Measurements from ENCODE around the gene SPATS2L. TPM values are rescaled to one million over a fixed set of nuclear protein-coding genes. Genes with fewer than 3 reads are reported as not detected.
A peak's percentile ranks its signal among the peaks of the same experiment; 100 is the strongest.

The SPATS2L gene
- total and polyA plus RNA-seq, 2 of the 13 experiments (the other 11 are each of a cell fraction or from before 2014, with no cell fraction given), result 154 to 212 TPM

DNA sequence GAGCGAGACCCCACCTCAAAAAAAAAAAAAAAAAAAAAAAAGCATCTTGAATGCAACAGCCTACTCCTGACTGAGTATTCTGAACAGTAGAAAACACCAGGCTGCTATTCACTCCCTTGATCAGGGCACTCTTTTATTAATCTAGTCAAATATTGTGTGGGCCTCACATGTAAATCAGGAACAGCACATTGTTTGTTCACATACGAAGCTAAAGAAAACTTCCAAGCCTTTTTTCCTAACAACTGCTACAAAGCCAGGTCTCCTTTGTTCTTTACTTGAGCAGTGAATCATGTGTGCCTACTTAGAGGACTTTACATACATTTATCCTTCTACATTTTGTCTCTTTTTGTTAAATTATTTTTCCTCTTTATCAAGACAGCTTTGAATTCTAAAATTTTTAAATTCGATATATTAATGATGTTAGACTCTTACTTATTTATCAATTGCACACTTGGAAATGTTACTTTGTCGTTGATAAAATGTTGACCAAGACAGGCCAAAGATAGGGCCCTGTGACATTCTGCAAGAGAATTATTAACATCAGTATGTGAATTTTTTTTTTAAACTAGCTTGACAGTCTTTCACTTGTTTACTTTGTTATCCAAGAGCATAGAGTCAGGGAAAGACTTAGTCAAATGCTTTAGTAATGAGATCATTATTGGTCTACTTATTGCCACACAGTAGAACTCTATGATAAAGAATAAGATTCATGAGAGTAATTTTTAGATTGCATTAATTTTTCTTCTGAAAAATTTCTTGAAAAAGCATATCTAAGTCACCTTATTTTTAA is 13.2 kb downstream of the SPATS2L start (continued):
- TF ChIP-seq MTF2 (CRISPR knock-in tag; IDR thresholded peaks at IDR 0.05; ENCODE audit: borderline replicate concordance) (no peak), ZNF317 (CRISPR knock-in tag; IDR thresholded peaks at IDR 0.05) (no peak), DMAP1 (CRISPR knock-in tag; IDR thresholded peaks at IDR 0.05) (no peak; the same call in none of the 2 replicates), ZNF256 (CRISPR knock-in tag; conservative IDR thresholded peaks at IDR 0.05) (no peak), SAP130 (CRISPR knock-in tag; IDR thresholded peaks at IDR 0.05; ENCODE audit: low read depth) (peak; percentile 92), ZNF431 (CRISPR knock-in tag; IDR thresholded peaks at IDR 0.05; ENCODE audit: borderline replicate concordance, low read depth) (no peak), ZNF292 (CRISPR knock-in tag; IDR thresholded peaks at IDR 0.05; ENCODE audit: borderline replicate concordance, low read depth) (no peak), SUZ12 (IDR thresholded peaks at IDR 0.05; ENCODE audit: low read depth, low read length) (no peak), RBFOX2 (IDR thresholded peaks at IDR 0.05; ENCODE audit: low read depth, low read length) (no peak), THYN1 (CRISPR knock-in tag; IDR thresholded peaks at IDR 0.05; ENCODE audit: borderline replicate concordance, low read depth) (no peak), ZNF282 (IDR thresholded peaks at IDR 0.05; ENCODE audit: partially characterized antibody) (no peak), ZNF383 (CRISPR knock-in tag; IDR thresholded peaks at IDR 0.05; ENCODE audit: borderline replicate concordance) (no peak), BHLHE40 (IDR thresholded peaks at IDR 0.05; ENCODE audit: low read length) (no peak), ZSCAN30 (CRISPR knock-in tag; IDR thresholded peaks at IDR 0.05) (no peak), ATF1 (CRISPR knock-in tag; IDR thresholded peaks at IDR 0.05) (no peak; the same call in 1 of the 2 replicates), AGO2 (optimal IDR thresholded peaks at IDR 0.05; ENCODE audit: low read depth, low read length) (no peak)
- TF ChIP-seq, protein P1, sequence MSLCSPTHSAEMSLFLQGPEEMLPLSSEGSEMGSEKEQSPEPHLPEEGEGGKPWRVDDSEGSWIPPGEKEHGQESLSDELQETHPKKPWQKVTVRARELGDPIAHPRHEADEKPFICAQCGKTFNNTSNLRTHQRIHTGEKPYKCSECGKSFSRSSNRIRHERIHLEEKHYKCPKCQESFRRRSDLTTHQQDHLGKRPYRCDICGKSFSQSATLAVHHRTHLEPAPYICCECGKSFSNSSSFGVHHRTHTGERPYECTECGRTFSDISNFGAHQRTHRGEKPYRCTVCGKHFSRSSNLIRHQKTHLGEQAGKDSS (CRISPR knock-in tag; IDR thresholded peaks at IDR 0.05; ENCODE audit: borderline replicate concordance, low read depth), result no peak
- TF ChIP-seq, protein P2, sequence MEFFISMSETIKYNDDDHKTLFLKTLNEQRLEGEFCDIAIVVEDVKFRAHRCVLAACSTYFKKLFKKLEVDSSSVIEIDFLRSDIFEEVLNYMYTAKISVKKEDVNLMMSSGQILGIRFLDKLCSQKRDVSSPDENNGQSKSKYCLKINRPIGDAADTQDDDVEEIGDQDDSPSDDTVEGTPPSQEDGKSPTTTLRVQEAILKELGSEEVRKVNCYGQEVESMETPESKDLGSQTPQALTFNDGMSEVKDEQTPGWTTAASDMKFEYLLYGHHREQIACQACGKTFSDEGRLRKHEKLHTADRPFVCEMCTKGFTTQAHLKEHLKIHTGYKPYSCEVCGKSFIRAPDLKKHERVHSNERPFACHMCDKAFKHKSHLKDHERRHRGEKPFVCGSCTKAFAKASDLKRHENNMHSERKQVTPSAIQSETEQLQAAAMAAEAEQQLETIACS (CRISPR knock-in tag; IDR thresholded peaks at IDR 0.05), result no peak
- TF ChIP-seq, protein P3, sequence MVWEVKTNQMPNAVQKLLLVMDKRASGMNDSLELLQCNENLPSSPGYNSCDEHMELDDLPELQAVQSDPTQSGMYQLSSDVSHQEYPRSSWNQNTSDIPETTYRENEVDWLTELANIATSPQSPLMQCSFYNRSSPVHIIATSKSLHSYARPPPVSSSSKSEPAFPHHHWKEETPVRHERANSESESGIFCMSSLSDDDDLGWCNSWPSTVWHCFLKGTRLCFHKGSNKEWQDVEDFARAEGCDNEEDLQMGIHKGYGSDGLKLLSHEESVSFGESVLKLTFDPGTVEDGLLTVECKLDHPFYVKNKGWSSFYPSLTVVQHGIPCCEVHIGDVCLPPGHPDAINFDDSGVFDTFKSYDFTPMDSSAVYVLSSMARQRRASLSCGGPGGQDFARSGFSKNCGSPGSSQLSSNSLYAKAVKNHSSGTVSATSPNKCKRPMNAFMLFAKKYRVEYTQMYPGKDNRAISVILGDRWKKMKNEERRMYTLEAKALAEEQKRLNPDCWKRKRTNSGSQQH (CRISPR knock-in tag; IDR thresholded peaks at IDR 0.05; ENCODE audit: low read depth), result no peak
- TF ChIP-seq, protein P4, sequence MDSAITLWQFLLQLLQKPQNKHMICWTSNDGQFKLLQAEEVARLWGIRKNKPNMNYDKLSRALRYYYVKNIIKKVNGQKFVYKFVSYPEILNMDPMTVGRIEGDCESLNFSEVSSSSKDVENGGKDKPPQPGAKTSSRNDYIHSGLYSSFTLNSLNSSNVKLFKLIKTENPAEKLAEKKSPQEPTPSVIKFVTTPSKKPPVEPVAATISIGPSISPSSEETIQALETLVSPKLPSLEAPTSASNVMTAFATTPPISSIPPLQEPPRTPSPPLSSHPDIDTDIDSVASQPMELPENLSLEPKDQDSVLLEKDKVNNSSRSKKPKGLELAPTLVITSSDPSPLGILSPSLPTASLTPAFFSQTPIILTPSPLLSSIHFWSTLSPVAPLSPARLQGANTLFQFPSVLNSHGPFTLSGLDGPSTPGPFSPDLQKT (CRISPR knock-in tag; IDR thresholded peaks at IDR 0.05; ENCODE audit: borderline replicate concordance), result no peak
- TF ChIP-seq, protein P5, sequence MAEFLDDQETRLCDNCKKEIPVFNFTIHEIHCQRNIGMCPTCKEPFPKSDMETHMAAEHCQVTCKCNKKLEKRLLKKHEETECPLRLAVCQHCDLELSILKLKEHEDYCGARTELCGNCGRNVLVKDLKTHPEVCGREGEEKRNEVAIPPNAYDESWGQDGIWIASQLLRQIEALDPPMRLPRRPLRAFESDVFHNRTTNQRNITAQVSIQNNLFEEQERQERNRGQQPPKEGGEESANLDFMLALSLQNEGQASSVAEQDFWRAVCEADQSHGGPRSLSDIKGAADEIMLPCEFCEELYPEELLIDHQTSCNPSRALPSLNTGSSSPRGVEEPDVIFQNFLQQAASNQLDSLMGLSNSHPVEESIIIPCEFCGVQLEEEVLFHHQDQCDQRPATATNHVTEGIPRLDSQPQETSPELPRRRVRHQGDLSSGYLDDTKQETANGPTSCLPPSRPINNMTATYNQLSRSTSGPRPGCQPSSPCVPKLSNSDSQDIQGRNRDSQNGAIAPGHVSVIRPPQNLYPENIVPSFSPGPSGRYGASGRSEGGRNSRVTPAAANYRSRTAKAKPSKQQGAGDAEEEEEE (CRISPR knock-in tag; IDR thresholded peaks at IDR 0.05; ENCODE audit: borderline replicate concordance), result no peak
- TF ChIP-seq, protein P6, sequence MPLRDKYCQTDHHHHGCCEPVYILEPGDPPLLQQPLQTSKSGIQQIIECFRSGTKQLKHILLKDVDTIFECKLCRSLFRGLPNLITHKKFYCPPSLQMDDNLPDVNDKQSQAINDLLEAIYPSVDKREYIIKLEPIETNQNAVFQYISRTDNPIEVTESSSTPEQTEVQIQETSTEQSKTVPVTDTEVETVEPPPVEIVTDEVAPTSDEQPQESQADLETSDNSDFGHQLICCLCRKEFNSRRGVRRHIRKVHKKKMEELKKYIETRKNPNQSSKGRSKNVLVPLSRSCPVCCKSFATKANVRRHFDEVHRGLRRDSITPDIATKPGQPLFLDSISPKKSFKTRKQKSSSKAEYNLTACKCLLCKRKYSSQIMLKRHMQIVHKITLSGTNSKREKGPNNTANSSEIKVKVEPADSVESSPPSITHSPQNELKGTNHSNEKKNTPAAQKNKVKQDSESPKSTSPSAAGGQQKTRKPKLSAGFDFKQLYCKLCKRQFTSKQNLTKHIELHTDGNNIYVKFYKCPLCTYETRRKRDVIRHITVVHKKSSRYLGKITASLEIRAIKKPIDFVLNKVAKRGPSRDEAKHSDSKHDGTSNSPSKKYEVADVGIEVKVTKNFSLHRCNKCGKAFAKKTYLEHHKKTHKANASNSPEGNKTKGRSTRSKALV (CRISPR knock-in tag; IDR thresholded peaks at IDR 0.05), result no peak; the same call in 1 of the 2 replicates
